B cell (primary cell): Measurements from ENCODE around the gene ANP32A.

Source experiments
- CTCF ChIP-seq: fragments of 200-600 bp; IDR thresholded peaks from one replicate; pipeline ENCODE4 v1.8.0; 2022; ENCODE audit warnings: antibody characterized with exemption, mild to moderate bottlenecking
- EZH2 ChIP-seq: IDR thresholded peaks from 2 replicates; pipeline ENCODE4 v1.6.1; 2012; ENCODE audit warnings: borderline replicate concordance, low read depth, mild to moderate bottlenecking, moderate library complexity, low read length; ENCODE audit not compliant: insufficient read depth, poor library complexity, severe bottlenecking

- TF ChIP-seq EZH2 = no peak
- TF ChIP-seq CTCF = no peak
Observed at GRCh38 chr15:68789534-68790241, 31.0 kb downstream of the ANP32A start.
